PC-9 (cell line): Measurements from ENCODE around the gene CCL27. TPM values are rescaled to one million over a fixed set of nuclear protein-coding genes. Genes with fewer than 3 reads are reported as not detected.

Experiments used
- BruUV-seq: library from RNA; stranded (reverse); fragments of 400-500 nt; replicated peaks from 2 replicates; lab custom pipeline; 2021; lab: Mats Ljungman, UMichigan
- CTCF ChIA-PET: fragments of 300-600 bp; sonication (Branson Sonifier 250); formaldehyde crosslinking; loops from one replicate; lab custom pipeline; 2022; ENCODE audit warnings: antibody characterized with exemption; lab: Charles Lee
- POLR2A ChIA-PET: fragments of 300-600 bp; sonication (Branson Sonifier 250); formaldehyde crosslinking; loops from one replicate; lab custom pipeline; 2022; ENCODE audit warnings: antibody characterized with exemption; ENCODE audit not compliant: unreplicated experiment; lab: Charles Lee
- DNase-seq, 2 experiments: peaks; one replicate each; pipeline versions ENCODE4 v3.0.0 to v3.0.0-alpha.2; 2015 to 2022; ENCODE audit warnings: mixed read lengths in 1 of 2
- H2AFZ ChIP-seq: fragments of 200-600 bp; sonication (generic); 2 replicates; pipeline ENCODE4 v1.8.1; 2017; ENCODE audit warnings: antibody characterized with exemption
- H3F3A ChIP-seq: fragments of 200-600 bp; sonication (generic); 2 replicates; pipeline ENCODE4 v1.8.1; 2017; ENCODE audit warnings: antibody characterized with exemption, mild to moderate bottlenecking, low read depth; ENCODE audit not compliant: insufficient read depth
- H3K27ac ChIP-seq: fragments of 200-600 bp; sonication (generic); 2 replicates; pipeline ENCODE4 v1.6.1; 2016; ENCODE audit warnings: mixed run types
- H3K27me3 ChIP-seq: fragments of 200-600 bp; sonication (generic); 2 replicates; pipeline ENCODE4 v1.6.1; 2016; ENCODE audit warnings: low read depth, mixed run types; ENCODE audit not compliant: insufficient read depth
- H3K36me3 ChIP-seq: fragments of 200-600 bp; sonication (generic); 2 replicates; pipeline ENCODE4 v1.6.1; 2016; ENCODE audit warnings: low read depth, mixed run types
- H3K4me1 ChIP-seq: fragments of 200-600 bp; sonication (generic); replicated peaks from 2 replicates; pipeline ENCODE4 v1.6.1; 2016; ENCODE audit warnings: mixed run types; ENCODE audit not compliant: insufficient read depth
- H3K4me2 ChIP-seq: fragments of 200-600 bp; sonication (generic); 2 replicates; pipeline ENCODE4 v1.6.1; 2017; ENCODE audit warnings: mixed run types
- H3K4me3 ChIP-seq: fragments of 200-600 bp; sonication (generic); 2 replicates; pipeline ENCODE4 v1.6.1; 2016; ENCODE audit warnings: mixed run types
- H3K79me2 ChIP-seq: fragments of 200-600 bp; sonication (generic); 2 replicates; pipeline ENCODE4 v1.6.1; 2017; ENCODE audit warnings: low read depth, mixed run types
- H3K9me2 ChIP-seq: fragments of 200-600 bp; sonication (generic); 2 replicates; pipeline ENCODE4 v1.8.1; 2017; ENCODE audit warnings: mild to moderate bottlenecking; ENCODE audit not compliant: insufficient read depth
- H3K9me3 ChIP-seq: fragments of 200-600 bp; sonication (generic); 2 replicates; pipeline ENCODE4 v1.8.1; 2016; ENCODE audit warnings: low read depth; ENCODE audit not compliant: insufficient read depth
- H4K20me1 ChIP-seq: fragments of 200-600 bp; sonication (generic); 2 replicates; pipeline ENCODE4 v1.8.1; 2017; ENCODE audit not compliant: insufficient read depth
- EZH2 ChIP-seq: fragments of 200-600 bp; sonication (generic); IDR thresholded peaks from 2 replicates; pipeline ENCODE4 v1.8.0; 2017; ENCODE audit warnings: antibody characterized with exemption, low read depth
- intact Hi-C: fragments of 100-400 bp; cut with micrococcal nuclease; formaldehyde crosslinking; loops from one replicate; pipeline ENCODE4 v1.10.0; 2022; ENCODE audit not compliant: unreplicated experiment
- total RNA-seq: library from RNA; stranded (reverse); gene quantifications from 2 replicates; pipeline ENCODE4 v1.2.3, GENCODE V29; 2021
- TF ChIP-seq, protein P1 (sequence below): fragments of 200-600 bp; sonication (generic); conservative IDR thresholded peaks from 2 replicates; pipeline ENCODE4 v1.6.1; 2017; ENCODE audit warnings: mixed run types, antibody characterized with exemption, mild to moderate bottlenecking, moderate library complexity

CCL27 gene
- total RNA-seq, 1 experiment from 2014 or later = 0.44 TPM

DNA sequence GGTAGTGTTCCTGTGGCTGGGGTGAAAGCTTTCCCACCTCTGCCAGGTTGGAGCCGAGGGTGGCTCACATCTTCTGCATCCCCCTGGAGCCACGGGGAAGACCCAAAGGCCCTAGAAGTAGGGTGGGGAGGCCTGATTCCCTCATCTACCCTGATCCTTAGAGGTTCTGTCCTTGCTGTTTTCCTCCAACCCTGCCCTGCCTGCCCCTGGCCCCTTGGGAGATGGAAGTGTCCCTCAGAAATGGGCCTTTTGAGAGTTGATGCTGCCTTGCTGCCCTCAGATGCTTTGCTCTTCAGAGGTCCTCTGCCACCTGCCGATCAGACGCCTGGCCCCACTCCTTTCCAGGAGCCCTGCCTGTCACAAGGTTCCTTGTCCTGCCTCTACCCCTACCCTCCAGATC is 22.4 kb upstream of the CCL27 start:
- intact Hi-C loops = no loop called here
- Histone ChIP-seq H3K79me2 (no peaks in the 10 kb centered on the region), H3K27ac (no peak overlapping the region), H4K20me1 (no peaks in the 10 kb centered on the region), H3K36me3 (no peaks in the 10 kb centered on the region), H3K9me2 (no peaks in the 10 kb centered on the region), H3K4me3 (no peak overlapping the region), H2AFZ (no peak overlapping the region), H3K4me1 (no peaks in the 10 kb centered on the region), H3F3A (no peaks in the 10 kb centered on the region), H3K27me3 (no peaks in the 10 kb centered on the region), H3K9me3 (no peaks in the 10 kb centered on the region), H3K4me2 (no peak overlapping the region)
- DNase-seq = no peak
- ChIA-PET CTCF (no interaction called here), POLR2A (no interaction called here)
- no peak for TF ChIP-seq EZH2
- TF ChIP-seq, protein P1, sequence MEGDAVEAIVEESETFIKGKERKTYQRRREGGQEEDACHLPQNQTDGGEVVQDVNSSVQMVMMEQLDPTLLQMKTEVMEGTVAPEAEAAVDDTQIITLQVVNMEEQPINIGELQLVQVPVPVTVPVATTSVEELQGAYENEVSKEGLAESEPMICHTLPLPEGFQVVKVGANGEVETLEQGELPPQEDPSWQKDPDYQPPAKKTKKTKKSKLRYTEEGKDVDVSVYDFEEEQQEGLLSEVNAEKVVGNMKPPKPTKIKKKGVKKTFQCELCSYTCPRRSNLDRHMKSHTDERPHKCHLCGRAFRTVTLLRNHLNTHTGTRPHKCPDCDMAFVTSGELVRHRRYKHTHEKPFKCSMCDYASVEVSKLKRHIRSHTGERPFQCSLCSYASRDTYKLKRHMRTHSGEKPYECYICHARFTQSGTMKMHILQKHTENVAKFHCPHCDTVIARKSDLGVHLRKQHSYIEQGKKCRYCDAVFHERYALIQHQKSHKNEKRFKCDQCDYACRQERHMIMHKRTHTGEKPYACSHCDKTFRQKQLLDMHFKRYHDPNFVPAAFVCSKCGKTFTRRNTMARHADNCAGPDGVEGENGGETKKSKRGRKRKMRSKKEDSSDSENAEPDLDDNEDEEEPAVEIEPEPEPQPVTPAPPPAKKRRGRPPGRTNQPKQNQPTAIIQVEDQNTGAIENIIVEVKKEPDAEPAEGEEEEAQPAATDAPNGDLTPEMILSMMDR = no peak
- no TSS peak for BruUV-seq

DNA sequence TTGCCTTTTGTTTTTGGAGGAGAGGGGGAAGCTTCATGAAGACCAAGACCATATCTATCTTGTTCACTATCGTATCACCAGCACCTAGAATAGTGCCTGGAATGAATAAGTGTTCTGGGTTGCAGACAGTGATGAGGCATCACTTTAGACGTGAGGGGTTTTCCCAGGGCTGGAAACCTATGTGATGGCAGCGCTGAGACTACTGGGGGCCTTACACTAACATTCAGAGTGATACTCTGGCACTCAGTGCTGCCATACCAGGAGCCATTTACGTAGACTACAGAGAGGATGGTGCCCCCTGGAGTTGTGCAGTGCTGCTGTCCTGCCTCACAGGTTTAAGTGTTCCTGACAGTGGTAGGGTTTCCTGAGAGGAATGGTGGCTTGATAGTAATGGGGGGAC is 21.7 kb upstream of the CCL27 start:
- no peak for DNase-seq
- no peaks in the 10 kb centered on the region for H4K20me1 ChIP-seq
- POLR2A ChIA-PET = no interaction called here
- CTCF ChIA-PET = no interaction called here
- H3K4me1 ChIP-seq = no peaks in the 10 kb centered on the region
- no peak overlapping the region for H3K27ac ChIP-seq
- H2AFZ ChIP-seq = no peak overlapping the region
- BruUV-seq = no TSS peak
- TF ChIP-seq EZH2 = no peak
- TF ChIP-seq, protein P1 = no peak
- H3K9me2 ChIP-seq = no peaks in the 10 kb centered on the region
- no peaks in the 10 kb centered on the region for H3K79me2 ChIP-seq
- intact Hi-C loops = no loop called here
- H3K4me3 ChIP-seq = no peak overlapping the region
- H3K9me3 ChIP-seq = no peaks in the 10 kb centered on the region
- no peak overlapping the region for H3K4me2 ChIP-seq
- H3K36me3 ChIP-seq = no peaks in the 10 kb centered on the region
- H3K27me3 ChIP-seq = no peaks in the 10 kb centered on the region
- no peaks in the 10 kb centered on the region for H3F3A ChIP-seq

DNA sequence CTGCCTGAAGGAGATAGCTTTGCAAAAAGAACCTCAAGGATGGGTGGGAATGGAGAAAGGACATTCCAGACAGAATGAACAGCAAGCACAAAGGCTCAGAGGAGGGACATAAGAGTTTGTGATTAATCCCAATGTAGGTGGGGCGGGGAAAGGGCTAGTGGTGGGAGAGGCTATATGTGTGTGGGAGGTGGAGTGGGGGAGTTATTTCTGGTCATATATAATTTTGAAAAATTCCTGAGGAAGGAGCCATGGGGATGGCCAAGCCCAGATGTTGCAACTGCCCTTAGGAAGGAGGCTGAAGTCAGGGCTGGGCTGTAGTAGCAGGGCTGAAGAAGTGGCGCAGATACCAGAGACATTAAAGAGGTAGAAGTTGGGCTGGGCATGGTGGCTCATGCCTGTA is 13.4 kb upstream of the CCL27 start:
- no peaks in the 10 kb centered on the region for H3K9me2 ChIP-seq
- H3K79me2 ChIP-seq = no peaks in the 10 kb centered on the region
- CTCF ChIA-PET = no interaction called here
- no peaks in the 10 kb centered on the region for H3F3A ChIP-seq
- no peak overlapping the region for H3K27ac ChIP-seq
- H3K27me3 ChIP-seq = no peaks in the 10 kb centered on the region
- H3K4me1 ChIP-seq = no peaks in the 10 kb centered on the region
- no peak for DNase-seq
- no peak overlapping the region for H3K4me3 ChIP-seq
- no peak overlapping the region for H3K4me2 ChIP-seq
- intact Hi-C loops = no loop called here
- no peaks in the 10 kb centered on the region for H3K36me3 ChIP-seq
- no peaks in the 10 kb centered on the region for H4K20me1 ChIP-seq
- no TSS peak for BruUV-seq
- POLR2A ChIA-PET = no interaction called here
- H3K9me3 ChIP-seq = no peaks in the 10 kb centered on the region
- TF ChIP-seq EZH2 = no peak
- TF ChIP-seq, protein P1 = no peak
- no peak overlapping the region for H2AFZ ChIP-seq
